HL-60 (cell line): ENCODE data around the gene SPATA25.

Experiments used
- DNase-seq, 2 experiments: peaks; one replicate each; pipeline ENCODE4 v3.0.0-alpha.2; 2010 to 2020; ENCODE audit warnings: low read depth in 1 of 2, low spot score in 1 of 2
- H3K27ac ChIP-seq: fragments of 250-450 bp; sonication (Bioruptor Pico); replicated peaks from 2 replicates; pipeline ENCODE4 v1.5.1; 2020; ENCODE audit warnings: mild to moderate bottlenecking, moderate library complexity
- H3K27me3 ChIP-seq: fragments of 250-450 bp; sonication (Bioruptor Pico); 2 replicates; pipeline ENCODE4 v1.5.1; 2021; ENCODE audit warnings: mild to moderate bottlenecking, moderate library complexity; ENCODE audit not compliant: insufficient read depth, poor library complexity, severe bottlenecking
- H3K4me3 ChIP-seq: replicated peaks from 2 replicates; pipeline ENCODE4 v1.5.1; 2011; ENCODE audit warnings: mild to moderate bottlenecking, control low read depth, low read length; ENCODE audit not compliant: insufficient read depth
- GABPA ChIP-seq: IDR thresholded peaks from 2 replicates; pipeline ENCODE4 v1.6.1; 2012; ENCODE audit warnings: low read depth
- POLR2AphosphoS5 ChIP-seq: IDR thresholded peaks from 2 replicates; pipeline ENCODE4 v1.6.1; 2012; ENCODE audit warnings: low read depth
- SPI1 ChIP-seq: IDR thresholded peaks from 2 replicates; pipeline ENCODE4 v1.6.1; 2012; ENCODE audit warnings: low read depth, mild to moderate bottlenecking, borderline replicate concordance
- TF ChIP-seq, protein P1 (sequence below): IDR thresholded peaks from one replicate; pipeline ENCODE4 v1.5.1; 2011; ENCODE audit warnings: low read length, control low read depth, inconsistent platforms; ENCODE audit not compliant: insufficient read depth
- TF ChIP-seq, protein P2 (sequence below): IDR thresholded peaks from 2 replicates; pipeline ENCODE4 v1.6.1; 2012; ENCODE audit warnings: low read depth; ENCODE audit not compliant: insufficient replicate concordance

The SPATA25 gene

DNA sequence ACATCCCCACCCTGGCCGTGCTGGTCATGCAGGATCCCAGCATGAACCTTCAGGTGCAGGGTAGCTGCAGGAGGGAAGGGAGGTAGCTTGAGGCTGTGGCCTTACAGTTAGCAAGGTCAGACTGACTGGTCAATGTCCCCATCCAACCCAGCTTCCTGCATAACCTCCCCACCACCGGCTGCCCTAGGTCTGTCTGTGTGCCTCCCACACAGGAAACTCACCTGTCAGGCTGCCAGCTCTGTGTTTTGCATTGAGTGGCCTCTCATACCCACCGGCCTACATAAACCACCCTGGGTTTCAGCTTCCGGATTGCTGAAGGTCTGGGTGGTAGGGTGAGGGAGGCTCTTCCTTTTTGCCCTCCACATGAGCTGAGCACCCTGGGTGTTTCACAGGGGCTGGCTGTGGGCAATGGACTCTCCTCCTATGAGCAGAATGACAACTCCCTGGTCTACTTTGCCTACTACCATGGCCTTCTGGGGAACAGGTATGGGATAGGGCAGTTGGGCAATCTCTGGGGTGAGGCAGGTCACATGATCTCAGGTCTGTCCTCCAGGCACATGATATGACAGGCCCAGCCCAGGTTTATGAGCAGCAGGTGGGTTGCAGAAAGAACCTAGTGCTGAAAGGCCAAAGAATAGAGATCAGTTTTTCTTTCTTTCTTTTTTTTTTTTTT, 5.5 kb upstream of the SPATA25 start:
- DNase-seq: peak in 1 of 2 experiments; percentile 45
- peak overlapping the region; percentile 67 for H3K27ac ChIP-seq
- TF ChIP-seq, protein P1, sequence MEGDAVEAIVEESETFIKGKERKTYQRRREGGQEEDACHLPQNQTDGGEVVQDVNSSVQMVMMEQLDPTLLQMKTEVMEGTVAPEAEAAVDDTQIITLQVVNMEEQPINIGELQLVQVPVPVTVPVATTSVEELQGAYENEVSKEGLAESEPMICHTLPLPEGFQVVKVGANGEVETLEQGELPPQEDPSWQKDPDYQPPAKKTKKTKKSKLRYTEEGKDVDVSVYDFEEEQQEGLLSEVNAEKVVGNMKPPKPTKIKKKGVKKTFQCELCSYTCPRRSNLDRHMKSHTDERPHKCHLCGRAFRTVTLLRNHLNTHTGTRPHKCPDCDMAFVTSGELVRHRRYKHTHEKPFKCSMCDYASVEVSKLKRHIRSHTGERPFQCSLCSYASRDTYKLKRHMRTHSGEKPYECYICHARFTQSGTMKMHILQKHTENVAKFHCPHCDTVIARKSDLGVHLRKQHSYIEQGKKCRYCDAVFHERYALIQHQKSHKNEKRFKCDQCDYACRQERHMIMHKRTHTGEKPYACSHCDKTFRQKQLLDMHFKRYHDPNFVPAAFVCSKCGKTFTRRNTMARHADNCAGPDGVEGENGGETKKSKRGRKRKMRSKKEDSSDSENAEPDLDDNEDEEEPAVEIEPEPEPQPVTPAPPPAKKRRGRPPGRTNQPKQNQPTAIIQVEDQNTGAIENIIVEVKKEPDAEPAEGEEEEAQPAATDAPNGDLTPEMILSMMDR: no peak
- TF ChIP-seq, protein P2, sequence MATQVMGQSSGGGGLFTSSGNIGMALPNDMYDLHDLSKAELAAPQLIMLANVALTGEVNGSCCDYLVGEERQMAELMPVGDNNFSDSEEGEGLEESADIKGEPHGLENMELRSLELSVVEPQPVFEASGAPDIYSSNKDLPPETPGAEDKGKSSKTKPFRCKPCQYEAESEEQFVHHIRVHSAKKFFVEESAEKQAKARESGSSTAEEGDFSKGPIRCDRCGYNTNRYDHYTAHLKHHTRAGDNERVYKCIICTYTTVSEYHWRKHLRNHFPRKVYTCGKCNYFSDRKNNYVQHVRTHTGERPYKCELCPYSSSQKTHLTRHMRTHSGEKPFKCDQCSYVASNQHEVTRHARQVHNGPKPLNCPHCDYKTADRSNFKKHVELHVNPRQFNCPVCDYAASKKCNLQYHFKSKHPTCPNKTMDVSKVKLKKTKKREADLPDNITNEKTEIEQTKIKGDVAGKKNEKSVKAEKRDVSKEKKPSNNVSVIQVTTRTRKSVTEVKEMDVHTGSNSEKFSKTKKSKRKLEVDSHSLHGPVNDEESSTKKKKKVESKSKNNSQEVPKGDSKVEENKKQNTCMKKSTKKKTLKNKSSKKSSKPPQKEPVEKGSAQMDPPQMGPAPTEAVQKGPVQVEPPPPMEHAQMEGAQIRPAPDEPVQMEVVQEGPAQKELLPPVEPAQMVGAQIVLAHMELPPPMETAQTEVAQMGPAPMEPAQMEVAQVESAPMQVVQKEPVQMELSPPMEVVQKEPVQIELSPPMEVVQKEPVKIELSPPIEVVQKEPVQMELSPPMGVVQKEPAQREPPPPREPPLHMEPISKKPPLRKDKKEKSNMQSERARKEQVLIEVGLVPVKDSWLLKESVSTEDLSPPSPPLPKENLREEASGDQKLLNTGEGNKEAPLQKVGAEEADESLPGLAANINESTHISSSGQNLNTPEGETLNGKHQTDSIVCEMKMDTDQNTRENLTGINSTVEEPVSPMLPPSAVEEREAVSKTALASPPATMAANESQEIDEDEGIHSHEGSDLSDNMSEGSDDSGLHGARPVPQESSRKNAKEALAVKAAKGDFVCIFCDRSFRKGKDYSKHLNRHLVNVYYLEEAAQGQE: no peak
- no peak for TF ChIP-seq SPI1
- TF ChIP-seq GABPA: no peak
- TF ChIP-seq POLR2AphosphoS5: no peak; the same call in 1 of the 2 replicates
- H3K4me3 ChIP-seq: peak overlapping the region; percentile 75
- no peaks in the 10 kb centered on the region for H3K27me3 ChIP-seq

DNA sequence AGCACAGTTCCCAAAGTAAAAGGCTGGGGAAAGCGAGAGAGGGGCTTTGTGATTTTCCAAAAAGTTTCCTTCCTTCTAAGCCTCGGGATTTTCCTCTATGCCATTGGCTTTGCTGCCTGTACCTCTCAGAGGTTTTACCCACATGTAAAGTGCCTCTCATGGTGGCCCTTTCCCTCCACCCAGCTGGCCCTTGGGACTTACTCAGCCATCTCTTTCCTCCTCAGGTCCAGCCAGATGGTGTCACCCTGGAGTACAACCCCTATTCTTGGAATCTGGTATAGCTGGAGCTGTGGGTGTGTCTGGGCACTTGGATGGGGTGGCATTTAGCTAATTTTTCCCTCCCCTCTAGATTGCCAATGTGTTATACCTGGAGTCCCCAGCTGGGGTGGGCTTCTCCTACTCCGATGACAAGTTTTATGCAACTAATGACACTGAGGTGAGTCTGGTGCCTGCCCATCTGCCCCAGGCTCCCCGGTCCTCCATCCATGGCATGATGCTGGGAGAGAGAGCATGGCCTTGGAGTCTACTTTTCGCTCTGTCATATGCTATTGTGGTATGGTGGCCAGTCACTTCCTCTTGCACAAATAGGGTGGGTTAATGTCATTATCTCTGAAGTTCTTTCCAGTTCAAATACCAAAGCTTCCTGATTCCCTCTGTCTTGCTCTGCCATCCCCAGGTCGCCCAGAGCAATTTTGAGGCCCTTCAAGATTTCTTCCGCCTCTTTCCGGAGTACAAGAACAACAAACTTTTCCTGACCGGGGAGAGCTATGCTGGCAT, 4.8 kb upstream of the SPATA25 start:
- no peaks in the 10 kb centered on the region for H3K27me3 ChIP-seq
- TF ChIP-seq, protein P2: no peak
- TF ChIP-seq SPI1 (peak; percentile 72), POLR2AphosphoS5 (no peak), GABPA (no peak)
- peak overlapping the region; percentile 67 for H3K27ac ChIP-seq
- H3K4me3 ChIP-seq: peak overlapping the region; percentile 75
- peak in 1 of 2 experiments; percentile 46 for DNase-seq

DNA sequence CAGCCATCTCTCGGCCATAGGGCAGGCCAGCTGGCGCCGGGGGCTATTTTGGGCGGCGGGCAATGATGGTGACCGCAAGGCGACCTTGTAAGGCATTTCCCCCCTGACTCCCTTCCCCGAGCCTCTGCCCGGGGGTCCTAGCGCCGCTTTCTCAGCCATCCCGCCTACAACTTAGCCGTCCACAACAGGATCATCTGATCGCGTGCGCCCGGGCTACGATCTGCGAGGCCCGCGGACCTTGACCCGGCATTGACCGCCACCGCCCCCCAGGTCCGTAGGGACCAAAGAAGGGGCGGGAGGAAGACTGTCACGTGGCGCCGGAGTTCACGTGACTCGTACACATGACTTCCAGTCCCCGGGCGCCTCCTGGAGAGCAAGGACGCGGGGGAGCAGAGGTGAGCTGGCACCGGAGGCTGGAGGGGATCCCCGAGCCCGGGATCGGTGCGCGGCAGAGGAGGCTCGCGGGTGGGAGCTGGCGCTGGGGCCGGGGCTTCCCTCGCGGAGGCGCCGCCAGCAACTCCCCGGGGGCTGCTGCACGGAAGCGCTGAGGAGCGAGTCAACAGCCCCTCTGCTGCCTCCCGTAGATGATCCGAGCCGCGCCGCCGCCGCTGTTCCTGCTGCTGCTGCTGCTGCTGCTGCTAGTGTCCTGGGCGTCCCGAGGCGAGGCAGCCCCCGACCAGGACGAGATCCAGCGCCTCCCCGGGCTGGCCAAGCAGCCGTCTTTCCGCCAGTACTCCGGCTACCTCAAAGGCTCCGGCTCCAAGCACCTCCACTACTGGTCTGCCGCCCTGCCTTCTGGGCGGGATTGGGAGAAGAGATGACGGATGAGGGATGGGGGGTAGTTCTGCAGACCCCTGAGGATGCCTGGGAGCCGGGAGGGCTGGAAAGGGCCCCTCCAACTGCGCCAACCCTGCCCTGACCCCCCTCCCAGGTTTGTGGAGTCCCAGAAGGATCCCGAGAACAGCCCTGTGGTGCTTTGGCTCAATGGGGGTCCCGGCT, 3.9 kb upstream of the SPATA25 start, which contains the start of the genes CTSA and NEURL2:
Gene CTSA (plus strand): TSS at position 351 of the 999 bp plus-strand sequence. CDS start 234 bp downstream, at position 585.
Gene NEURL2 (minus strand): TSS at position 224 of the 999 bp plus-strand sequence. CDS start 217 bp downstream, at position 7.
- peak; percentile 88 to 95 for DNase-seq
- Histone ChIP-seq H3K4me3 (peak within 1 kb of the TSS; percentile 75), H3K27me3 (no peaks in the 10 kb centered on the region), H3K27ac (peak within 1 kb of the TSS; percentile 67)
- TF ChIP-seq, protein P2: no peak
- TF ChIP-seq POLR2AphosphoS5: peak; percentile 52
